ENCODE results near the gene SLC34A3. TPM values are rescaled to one million over a fixed set of nuclear protein-coding genes. Genes with fewer than 3 reads are reported as not detected.

The SLC34A3 gene
- total RNA-seq, 1 donor = not detected

Other genes with a start within 250 kb of the SLC34A3 start
- gene LCNL1, start 247.9 kb upstream of the SLC34A3 start, total RNA-seq = 0.11 and 0.65 TPM in 2 replicates
- 12.1 and 12.8 TPM in 2 replicates for gene PAXX, start 238.5 kb upstream of the SLC34A3 start, total RNA-seq
- gene CLIC3, start 234.3 kb upstream of the SLC34A3 start, total RNA-seq = 16.0 and 16.6 TPM in 2 replicates
- gene ABCA2, start 202.7 kb upstream of the SLC34A3 start, total RNA-seq = 16.3 and 17.5 TPM in 2 replicates
- not detected in 2 replicates for gene FUT7, start 198.8 kb upstream of the SLC34A3 start, total RNA-seq
- gene NPDC1, start 184.7 kb upstream of the SLC34A3 start, total RNA-seq = 20.0 and 20.1 TPM in 2 replicates
- gene ENTPD2, start 176.8 kb upstream of the SLC34A3 start, total RNA-seq = not detected in 2 replicates
- 2.9 and 4.0 TPM in 2 replicates for gene SAPCD2, start 160.3 kb upstream of the SLC34A3 start, total RNA-seq
- 15.6 and 22.1 TPM in 2 replicates for gene UAP1L1, start 153.4 kb upstream of the SLC34A3 start, total RNA-seq
- gene MAN1B1, start 143.9 kb upstream of the SLC34A3 start, total RNA-seq = 60.6 and 60.9 TPM in 2 replicates
- gene DPP7, start 116.2 kb upstream of the SLC34A3 start, total RNA-seq = 66.0 and 68.3 TPM in 2 replicates
- gene GRIN1, start 91.7 kb upstream of the SLC34A3 start, total RNA-seq = under 0.01 TPM in 1 of 2 replicates, not detected in the other
- not detected in 2 replicates for gene LRRC26, start 60.9 kb upstream of the SLC34A3 start, total RNA-seq
- gene TMEM210, start 58.8 kb upstream of the SLC34A3 start, total RNA-seq = not detected in 2 replicates
- 21.9 and 24.7 TPM in 2 replicates for gene ANAPC2, start 42.3 kb upstream of the SLC34A3 start, total RNA-seq
- gene SSNA1, start 42.2 kb upstream of the SLC34A3 start, total RNA-seq = 41.7 and 44.6 TPM in 2 replicates
- gene TPRN, start 30.2 kb upstream of the SLC34A3 start, total RNA-seq = 5.4 and 6.1 TPM in 2 replicates
- 29.0 and 29.4 TPM in 2 replicates for gene TMEM203, start 25.3 kb upstream of the SLC34A3 start, total RNA-seq
- gene NDOR1, start 25.2 kb upstream of the SLC34A3 start, total RNA-seq = 4.0 and 4.1 TPM in 2 replicates
- 0.39 TPM in 1 of 2 replicates, not detected in the other for gene RNF208, start 8.7 kb upstream of the SLC34A3 start, total RNA-seq
- gene CYSRT1, start 5.7 kb upstream of the SLC34A3 start, total RNA-seq = 0.52 and 0.76 TPM in 2 replicates
- not detected in 2 replicates for gene RNF224, start 3.4 kb upstream of the SLC34A3 start, total RNA-seq
- 114 and 130 TPM in 2 replicates for gene TUBB4B, start 10.4 kb downstream of the SLC34A3 start, total RNA-seq
- not detected in 2 replicates for gene STPG3, start 20.4 kb downstream of the SLC34A3 start, total RNA-seq
- gene NELFB, start 24.4 kb downstream of the SLC34A3 start, total RNA-seq = 37.6 and 40.1 TPM in 2 replicates
- gene TOR4A, start 46.8 kb downstream of the SLC34A3 start, total RNA-seq = 8.6 and 13.4 TPM in 2 replicates
- 0.13 and 0.22 TPM in 2 replicates for gene NRARP, start 71.4 kb downstream of the SLC34A3 start, total RNA-seq
- 6.3 and 7.6 TPM in 2 replicates for gene EXD3, start 192.3 kb downstream of the SLC34A3 start, total RNA-seq
- 0.39 and 0.65 TPM in 2 replicates for gene NOXA1, start 192.5 kb downstream of the SLC34A3 start, total RNA-seq
- gene ENTPD8, start 210.5 kb downstream of the SLC34A3 start, total RNA-seq = not detected in 2 replicates
- 22.7 and 27.0 TPM in 2 replicates for gene NSMF, start 228.4 kb downstream of the SLC34A3 start, total RNA-seq